HUES64 (cell line): Measurements from ENCODE around the gene STRN.
"Not testable (repeated sequence)": the region's sequence is repeated elsewhere in the genome, so short reads cannot be mapped to it uniquely, and the experiment has no call there.

Experiments used
- H3K27ac ChIP-seq: 2 replicates; pipeline ENCODE4 v1.7.0; 2013; ENCODE audit warnings: low read depth, low read length, inconsistent platforms
- H3K27me3 ChIP-seq: 2 replicates; pipeline ENCODE4 v1.6.1; 2013; ENCODE audit warnings: mild to moderate bottlenecking, low read length; ENCODE audit not compliant: insufficient read depth
- H3K36me3 ChIP-seq: 2 replicates; pipeline ENCODE4 v1.6.1; 2013; ENCODE audit warnings: mild to moderate bottlenecking, low read length; ENCODE audit not compliant: insufficient read depth
- H3K4me1 ChIP-seq: 2 replicates; pipeline ENCODE4 v1.6.1; 2013; ENCODE audit warnings: mild to moderate bottlenecking, low read length, moderate library complexity; ENCODE audit not compliant: insufficient read depth
- H3K4me3 ChIP-seq: 2 replicates; pipeline ENCODE4 v1.5.1; 2013; ENCODE audit warnings: mild to moderate bottlenecking, low read length, moderate library complexity
- H3K9ac ChIP-seq: 2 replicates; pipeline ENCODE4 v1.6.1; 2013; ENCODE audit warnings: mild to moderate bottlenecking, low read depth, low read length
- H3K9me3 ChIP-seq: 2 replicates; pipeline ENCODE4 v1.6.1; 2013; ENCODE audit warnings: low read depth, low read length; ENCODE audit not compliant: insufficient read depth
- WGBS: fragments of 150-250, 120-280 bp; methylation state at CpG from one replicate; pipeline ENCODE4 v1.1.7; 2013; ENCODE audit warnings: missing lambda C conversion rate; 5-methylcytosine and 5-hydroxymethylcytosine counted together

STRN gene

DNA sequence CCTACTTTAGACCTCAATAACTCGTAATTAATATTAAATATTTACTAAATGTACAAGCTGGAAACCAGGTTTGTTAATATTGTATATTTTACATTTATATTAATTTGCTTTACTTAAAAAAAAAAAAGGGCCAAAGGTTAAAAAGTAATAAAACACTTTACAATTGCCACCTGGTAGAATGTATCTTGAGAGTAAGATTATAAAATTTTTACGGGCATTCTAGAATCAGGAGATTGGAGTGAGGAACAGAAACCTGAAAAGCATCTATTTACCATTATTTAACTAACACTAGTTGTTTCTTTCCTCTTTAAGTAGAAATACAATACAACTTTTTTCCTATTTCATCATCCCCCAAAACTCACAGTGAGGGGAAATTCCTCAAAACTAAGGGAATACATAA is 15.6 kb upstream of the STRN start:
- no peaks in the 10 kb centered on the region for H3K9me3 ChIP-seq
- no CpG with 5 or more reads among the region's 2 CpGs for WGBS
- H3K4me1 ChIP-seq: no peaks in the 10 kb centered on the region
- H3K36me3 ChIP-seq: no peaks in the 10 kb centered on the region
- H3K27ac ChIP-seq: no peak overlapping the region
- no peak overlapping the region for H3K9ac ChIP-seq
- no peak overlapping the region for H3K4me3 ChIP-seq
- H3K27me3 ChIP-seq: no peaks in the 10 kb centered on the region

DNA sequence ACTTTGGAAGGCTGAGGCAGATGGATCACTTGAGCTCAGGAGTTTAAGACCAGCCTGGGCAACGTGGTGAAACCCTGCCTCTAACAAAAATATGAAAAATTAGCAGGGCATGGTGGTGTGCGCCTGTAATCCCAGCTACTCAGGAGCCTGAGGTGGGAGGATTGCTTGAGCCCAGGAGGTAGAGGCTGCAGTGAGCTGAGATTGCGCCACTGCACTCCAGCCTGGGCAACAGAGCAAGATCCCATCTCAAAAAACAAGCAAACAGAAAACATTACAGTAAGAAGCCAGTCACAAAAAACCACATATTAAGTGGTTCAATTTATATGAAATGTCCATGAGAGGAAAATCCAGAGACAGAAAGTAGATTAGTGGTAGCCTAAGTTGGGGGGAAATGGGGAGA is 12.7 kb upstream of the STRN start:
- not testable (repeated sequence) for H3K9me3 ChIP-seq, H3K9ac ChIP-seq, H3K27ac ChIP-seq, H3K4me1 ChIP-seq, H3K36me3 ChIP-seq, H3K27me3 ChIP-seq, H3K4me3 ChIP-seq
- WGBS: 96% methylated on average over 3 of the region's 3 CpGs

DNA sequence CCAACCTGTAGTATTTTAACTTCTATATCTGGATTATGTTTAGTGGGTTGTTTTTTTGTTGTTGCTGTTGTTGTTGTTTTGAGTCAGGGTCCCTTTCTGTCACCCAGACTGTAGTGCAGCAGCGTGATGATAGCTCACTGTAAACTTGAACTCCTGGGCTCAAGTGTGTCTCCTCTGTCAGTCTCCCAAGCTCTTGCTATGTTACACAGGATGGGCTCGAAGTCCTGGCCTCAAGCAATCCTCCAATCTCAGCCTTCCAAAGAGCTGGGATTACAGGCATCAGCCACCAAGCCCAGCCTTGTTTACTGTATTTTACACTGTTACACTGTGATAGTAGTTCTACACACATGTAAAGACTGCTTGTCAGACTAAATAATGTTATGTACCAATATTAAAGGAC is 9.7 kb upstream of the STRN start:
- no peaks in the 10 kb centered on the region for H3K4me1 ChIP-seq
- no peak overlapping the region for H3K4me3 ChIP-seq
- no peaks in the 10 kb centered on the region for H3K9me3 ChIP-seq
- no peak overlapping the region for H3K27ac ChIP-seq
- H3K9ac ChIP-seq: no peak overlapping the region
- no peaks in the 10 kb centered on the region for H3K36me3 ChIP-seq
- 87% methylated on average over 2 of the region's 2 CpGs for WGBS
- H3K27me3 ChIP-seq: no peaks in the 10 kb centered on the region

DNA sequence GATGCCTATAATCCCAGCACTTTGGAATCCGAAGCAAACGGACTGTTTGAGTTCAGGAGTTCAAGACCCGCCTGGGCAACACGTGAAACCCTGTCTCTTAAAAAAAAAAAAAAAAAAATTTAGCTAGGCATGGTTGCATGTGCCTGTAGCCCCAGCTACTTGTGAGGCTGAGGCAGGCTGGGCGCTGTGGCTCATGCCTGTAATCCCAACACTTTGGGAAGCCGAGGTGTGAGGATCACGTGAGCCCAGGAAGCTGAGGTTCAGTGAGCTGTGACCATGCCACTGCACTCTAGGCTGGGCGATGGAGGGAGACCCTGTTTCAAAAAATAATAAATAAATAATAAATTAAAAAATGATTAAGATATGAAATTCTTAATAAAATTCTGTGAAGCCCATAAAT is 9.0 kb upstream of the STRN start:
- H3K4me1 ChIP-seq: no peaks in the 10 kb centered on the region
- 94% methylated on average over 8 of the region's 8 CpGs for WGBS
- H3K27ac ChIP-seq: no peak overlapping the region
- H3K4me3 ChIP-seq: no peak overlapping the region
- H3K9me3 ChIP-seq: no peaks in the 10 kb centered on the region
- H3K9ac ChIP-seq: no peak overlapping the region
- H3K27me3 ChIP-seq: no peaks in the 10 kb centered on the region
- H3K36me3 ChIP-seq: no peaks in the 10 kb centered on the region

DNA sequence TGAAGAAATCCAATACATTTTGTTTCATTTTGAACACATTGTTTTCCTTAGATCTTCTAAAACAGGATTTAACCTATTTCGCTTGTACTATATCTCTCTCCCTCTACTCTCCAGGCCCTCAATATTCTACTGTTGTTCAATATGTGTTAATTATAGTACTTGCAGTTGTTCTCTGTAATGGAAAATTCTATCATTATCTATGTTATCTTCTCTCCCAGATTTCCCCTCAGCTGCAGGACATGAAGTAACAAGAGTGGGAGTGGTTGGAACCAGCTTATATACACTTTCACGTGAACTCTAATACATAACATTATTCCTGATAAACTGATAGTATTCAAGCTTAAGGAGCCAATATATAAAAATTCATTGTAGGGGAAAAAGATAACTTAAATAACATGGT is 7.0 kb upstream of the STRN start:
- no peak overlapping the region for H3K4me3 ChIP-seq
- WGBS: no CpG with 5 or more reads among the region's 2 CpGs
- no peaks in the 10 kb centered on the region for H3K36me3 ChIP-seq
- no peak overlapping the region for H3K9ac ChIP-seq
- no peaks in the 10 kb centered on the region for H3K9me3 ChIP-seq
- peaks cover 4% of the 10 kb centered on the region for H3K4me1 ChIP-seq
- no peaks in the 10 kb centered on the region for H3K27me3 ChIP-seq
- no peak overlapping the region for H3K27ac ChIP-seq

DNA sequence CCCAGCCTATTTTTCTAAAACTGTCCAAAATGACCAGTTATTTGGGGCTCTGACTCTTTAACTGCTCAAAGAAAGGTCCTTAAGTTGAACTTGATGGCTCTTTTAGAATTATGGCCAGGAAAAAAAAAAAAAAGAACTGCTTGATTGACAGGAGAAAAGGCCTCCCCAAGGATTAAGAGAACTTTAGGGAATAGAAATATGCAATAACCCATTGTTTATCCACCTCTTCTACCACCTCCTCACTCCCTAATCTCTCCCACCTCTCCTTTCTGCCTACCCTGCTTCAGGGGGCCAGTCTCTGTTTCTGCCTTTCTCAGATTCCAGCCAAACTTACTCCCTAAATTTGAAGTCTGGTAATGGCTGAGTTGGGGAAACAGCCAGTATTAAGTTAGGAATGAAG is 5.7 kb upstream of the STRN start:
- peaks cover 4% of the 10 kb centered on the region; the same call in 1 of the 2 replicates for H3K27me3 ChIP-seq
- no peak overlapping the region for H3K4me3 ChIP-seq
- peaks cover 16% of the 10 kb centered on the region for H3K4me1 ChIP-seq
- H3K9me3 ChIP-seq: no peaks in the 10 kb centered on the region
- no peak overlapping the region for H3K9ac ChIP-seq
- H3K36me3 ChIP-seq: no peaks in the 10 kb centered on the region
- H3K27ac ChIP-seq: no peak overlapping the region

DNA sequence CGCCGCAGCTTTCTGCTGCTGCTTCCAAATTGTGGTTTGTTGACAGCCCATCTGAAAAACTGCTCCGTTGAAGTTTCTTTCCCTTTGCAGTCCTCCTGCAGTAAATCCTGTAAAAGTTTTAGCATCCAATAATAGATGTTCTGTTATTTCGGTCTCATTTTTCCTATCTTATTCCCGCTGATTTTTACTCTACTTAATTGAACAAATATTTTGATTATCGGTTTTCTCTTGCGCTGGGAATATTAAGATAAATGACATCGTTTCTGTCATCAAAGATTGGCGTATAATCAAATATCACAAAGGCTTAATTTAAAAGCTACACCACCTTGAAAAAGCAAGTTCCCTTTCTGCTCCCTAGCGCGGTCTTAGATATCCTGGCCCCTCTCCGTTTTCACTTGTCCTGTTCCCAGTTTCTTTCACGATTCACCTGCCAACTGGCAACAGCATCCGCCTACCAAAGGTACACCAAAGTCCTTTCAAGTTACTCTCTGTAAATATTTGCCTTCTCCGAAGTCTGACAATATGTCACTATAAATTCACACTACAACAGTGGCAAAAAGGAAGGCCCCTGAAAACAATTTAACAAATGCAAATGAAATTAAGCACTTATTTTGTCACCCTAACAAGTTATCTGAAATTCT is 1.0 kb upstream of the STRN start:
- WGBS: 36% methylated on average over 15 of the region's 15 CpGs

DNA sequence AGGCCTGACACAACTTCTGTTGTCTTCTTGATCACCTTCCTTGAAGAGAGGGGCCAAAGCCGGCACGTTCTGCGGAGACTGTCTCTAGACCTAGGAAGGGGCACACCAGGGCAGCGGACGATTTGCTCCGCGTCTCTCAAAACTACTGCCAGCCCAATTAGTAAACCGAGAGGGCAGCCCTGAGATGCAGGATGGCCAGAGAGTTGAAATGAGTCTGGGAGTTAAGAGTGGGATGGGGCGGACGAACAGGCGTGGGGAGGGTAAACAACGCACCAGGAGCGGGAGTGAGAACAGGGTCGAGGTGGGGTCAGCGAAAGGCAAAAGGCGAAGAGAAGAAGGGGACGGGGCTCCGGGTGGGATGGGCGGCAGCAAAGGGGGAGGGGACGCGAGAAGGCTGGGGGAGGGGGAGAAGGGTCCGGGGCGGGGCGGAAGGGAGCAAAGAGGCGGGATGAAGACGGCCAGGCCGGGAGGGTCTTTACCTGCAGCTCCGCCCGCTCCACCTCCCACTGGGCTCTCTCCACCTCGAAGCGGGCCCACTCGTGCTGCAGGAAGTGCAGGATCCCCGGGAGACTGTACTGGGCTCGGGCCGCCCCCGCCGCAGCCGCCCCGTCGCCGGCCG is 476 bp downstream of the STRN start:
- Histone ChIP-seq H3K36me3 (no peaks in the 10 kb centered on the region), H3K4me3 (peak overlapping the region; percentile 98), H3K9me3 (no peaks in the 10 kb centered on the region), H3K27me3 (peaks cover 4% of the 10 kb centered on the region; the same call in 1 of the 2 replicates), H3K27ac (peak overlapping the region; percentile 93), H3K4me1 (peaks cover 48% of the 10 kb centered on the region), H3K9ac (peak overlapping the region; percentile 89)
- under 1% methylated on average over 42 of the region's 42 CpGs for WGBS

More for the DNA sequence above, 1.0 kb upstream of the STRN start:
- Histone ChIP-seq H3K4me3 (peak overlapping the region; percentile 98), H3K27ac (no peak overlapping the region), H3K36me3 (no peaks in the 10 kb centered on the region), H3K9me3 (no peaks in the 10 kb centered on the region), H3K4me1 (peaks cover 36% of the 10 kb centered on the region), H3K27me3 (peaks cover 4% of the 10 kb centered on the region; the same call in 1 of the 2 replicates), H3K9ac (peak overlapping the region; percentile 70; the same call in 1 of the 2 replicates)

DNA sequence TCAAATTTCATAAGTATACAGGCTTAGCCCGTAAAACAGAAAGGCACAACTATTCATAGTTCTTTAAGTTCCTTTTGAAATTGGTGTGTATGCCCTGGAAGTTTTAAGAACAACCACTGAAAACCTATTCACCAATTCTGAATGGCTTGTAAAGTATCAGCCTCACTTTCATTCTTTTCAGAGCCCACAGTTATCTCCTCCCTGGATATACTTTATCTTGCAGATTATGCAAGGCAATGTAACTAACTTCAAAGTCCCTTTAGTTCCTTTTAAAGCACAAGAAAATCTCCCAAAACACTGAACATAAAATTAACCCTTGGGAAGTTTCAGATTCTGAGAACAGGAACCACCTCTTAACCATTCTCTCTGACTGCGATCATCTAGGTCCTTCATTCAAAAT is 1.1 kb downstream of the STRN start:
- peaks cover 48% of the 10 kb centered on the region for H3K4me1 ChIP-seq
- H3K27me3 ChIP-seq: peaks cover 4% of the 10 kb centered on the region; the same call in 1 of the 2 replicates
- H3K36me3 ChIP-seq: no peaks in the 10 kb centered on the region
- H3K27ac ChIP-seq: peak overlapping the region; percentile 90; the same call in 1 of the 2 replicates
- H3K4me3 ChIP-seq: peak overlapping the region; percentile 98
- no peaks in the 10 kb centered on the region for H3K9me3 ChIP-seq
- peak overlapping the region; percentile 72 for H3K9ac ChIP-seq
- WGBS: 25% methylated on average over 2 of the region's 2 CpGs

DNA sequence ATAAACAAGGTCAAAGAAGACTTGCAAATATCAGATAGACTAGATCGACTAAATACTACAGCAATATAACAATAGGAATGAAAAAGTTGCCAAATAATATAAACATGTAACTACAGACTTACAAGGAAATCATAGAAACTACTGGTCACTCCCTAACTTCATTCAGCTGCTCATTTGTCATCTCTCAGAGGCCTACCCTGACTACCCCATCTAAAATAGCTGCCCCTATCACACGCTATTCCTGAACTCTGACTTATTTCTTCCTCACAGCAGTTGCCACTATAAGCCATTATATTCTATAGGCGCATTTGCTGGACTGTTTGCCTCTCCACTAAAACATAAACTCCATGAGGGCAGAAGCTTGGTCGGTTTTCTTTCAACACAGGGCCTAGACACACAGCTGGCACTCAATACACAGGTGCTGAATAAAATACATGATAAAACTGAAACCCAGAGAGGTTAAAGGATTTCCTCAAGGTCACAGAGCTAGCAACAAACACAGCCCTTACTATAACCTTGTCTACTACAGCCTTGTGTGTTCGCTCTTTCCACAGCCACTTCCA is 1.8 kb downstream of the STRN start:
- Histone ChIP-seq H3K9me3 (no peaks in the 10 kb centered on the region), H3K27me3 (peaks cover 4% of the 10 kb centered on the region; the same call in 1 of the 2 replicates), H3K27ac (peak overlapping the region; percentile 90; the same call in 1 of the 2 replicates), H3K9ac (0 out of 2 replicates have a peak overlapping the region, but pooled peaks have one; percentile 13), H3K36me3 (no peaks in the 10 kb centered on the region), H3K4me1 (peaks cover 48% of the 10 kb centered on the region), H3K4me3 (peak overlapping the region; percentile 98)
- 63% methylated on average over 4 of the region's 5 CpGs for WGBS

DNA sequence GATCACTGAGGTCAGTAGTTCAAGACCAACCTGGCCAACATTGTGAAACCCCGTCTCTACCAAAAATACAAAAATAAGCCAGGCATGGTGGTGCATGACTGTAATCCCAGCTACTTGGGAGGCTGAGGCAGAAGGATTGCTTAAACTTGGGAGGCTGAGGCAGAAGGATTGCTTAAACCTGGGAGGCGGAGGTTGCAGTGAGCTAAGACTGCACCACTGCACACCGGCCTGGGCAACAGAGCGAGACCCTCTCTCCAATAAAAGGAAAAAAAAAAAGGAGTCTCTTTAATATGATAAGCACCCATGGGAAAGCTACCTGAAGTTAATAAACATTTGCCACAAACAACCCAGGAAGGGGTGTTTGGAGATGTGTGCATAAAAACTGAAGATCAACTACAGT is 2.6 kb downstream of the STRN start:
- H3K27me3 ChIP-seq: peaks cover 4% of the 10 kb centered on the region; the same call in 1 of the 2 replicates
- H3K4me3 ChIP-seq: no peak overlapping the region
- WGBS: 93% methylated on average over 3 of the region's 4 CpGs
- no peaks in the 10 kb centered on the region for H3K36me3 ChIP-seq
- H3K9ac ChIP-seq: no peak overlapping the region
- H3K4me1 ChIP-seq: peaks cover 48% of the 10 kb centered on the region
- peak overlapping the region; percentile 78; the same call in 1 of the 2 replicates for H3K27ac ChIP-seq
- H3K9me3 ChIP-seq: no peaks in the 10 kb centered on the region
